ENCODE data around the gene ZNF17.

The ZNF17 gene

GRCh38 chr19:57466489-57466888, 55.5 kb downstream of the ZNF17 start:
- no peaks in the 10 kb centered on the region for H4K20me1 ChIP-seq (ENCODE audit: insufficient read depth)
- H3K4me3 ChIP-seq (IDR thresholded peaks at IDR 0.05; ENCODE audit: insufficient read depth, low read depth, low read length) = no peak overlapping the region
- no peak overlapping the region for H3K4me2 ChIP-seq
- no peaks in the 10 kb centered on the region for H3K4me1 ChIP-seq (ENCODE audit: low read depth, poor library complexity, severe bottlenecking)
- TF ChIP-seq CTCF (conservative IDR thresholded peaks at IDR 0.05; ENCODE audit: low read depth, low read length) = no peak
- H3K27ac ChIP-seq = no peak overlapping the region
- H3K9ac ChIP-seq = no peak overlapping the region
- no peaks in the 10 kb centered on the region for H3K27me3 ChIP-seq (ENCODE audit: insufficient read depth, low read depth)
- no peaks in the 10 kb centered on the region for H3K36me3 ChIP-seq (ENCODE audit: insufficient read depth)
- no peaks in the 10 kb centered on the region for H3K79me2 ChIP-seq (ENCODE audit: insufficient read depth, low read depth)
- no peak overlapping the region for H2AFZ ChIP-seq (ENCODE audit: low read depth)

Data from KMS-11 (cell line).